ENCODE results near the gene FAM24B. TPM values are rescaled to one million over a fixed set of nuclear protein-coding genes. Genes with fewer than 3 reads are reported as not detected.

FAM24B gene
- total RNA-seq, 1 donor from 2014 or later: 5.4 TPM

DNA sequence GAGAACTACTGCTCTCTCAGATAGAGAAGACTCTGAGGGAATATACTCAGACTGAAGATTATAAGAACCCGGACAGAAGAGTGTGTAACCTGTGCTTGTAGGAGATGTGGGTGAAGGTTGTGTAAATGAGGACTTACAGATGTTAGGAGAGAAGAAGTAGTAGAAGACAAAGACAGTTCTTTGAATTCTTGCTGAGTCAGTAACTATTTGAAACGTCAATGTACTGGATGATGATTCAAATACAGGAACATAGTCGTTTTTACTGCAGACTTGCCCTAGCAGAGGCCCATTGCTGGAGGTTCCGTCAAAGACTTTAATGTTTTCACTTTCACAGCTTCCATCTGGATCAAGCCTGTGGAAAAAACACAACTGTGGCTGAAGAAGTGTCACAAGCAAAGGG is 40.5 kb downstream of the FAM24B start:
- DNase-seq (ENCODE audit: low spot score) (no peak), ATAC-seq (no peak)

DNA sequence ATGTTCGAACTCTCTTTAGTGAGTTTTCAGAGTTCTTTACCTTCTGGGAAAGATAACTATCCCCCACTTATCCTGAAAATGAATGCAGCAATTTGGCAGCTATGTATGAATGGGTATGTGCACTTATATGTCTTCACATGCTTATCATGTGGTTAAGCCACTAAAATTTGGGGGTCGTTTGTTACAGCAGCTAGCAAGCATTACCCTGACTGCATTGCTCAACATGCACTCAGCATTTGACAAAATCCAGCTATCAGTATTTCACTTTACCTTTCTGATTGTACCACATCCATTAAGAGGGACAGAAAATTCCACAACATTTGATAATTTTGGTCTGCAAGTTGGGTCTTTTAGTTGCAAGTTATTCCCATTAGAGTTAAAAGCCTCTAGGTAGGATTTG is 43.5 kb downstream of the FAM24B start:
- intact Hi-C loops (cut with DNase I): no loop called here
- no peak for DNase-seq (ENCODE audit: low spot score)
- ATAC-seq: no peak

More for the DNA sequence above, 40.5 kb downstream of the FAM24B start:
- intact Hi-C loops (cut with DNase I): no loop called here

DNA sequence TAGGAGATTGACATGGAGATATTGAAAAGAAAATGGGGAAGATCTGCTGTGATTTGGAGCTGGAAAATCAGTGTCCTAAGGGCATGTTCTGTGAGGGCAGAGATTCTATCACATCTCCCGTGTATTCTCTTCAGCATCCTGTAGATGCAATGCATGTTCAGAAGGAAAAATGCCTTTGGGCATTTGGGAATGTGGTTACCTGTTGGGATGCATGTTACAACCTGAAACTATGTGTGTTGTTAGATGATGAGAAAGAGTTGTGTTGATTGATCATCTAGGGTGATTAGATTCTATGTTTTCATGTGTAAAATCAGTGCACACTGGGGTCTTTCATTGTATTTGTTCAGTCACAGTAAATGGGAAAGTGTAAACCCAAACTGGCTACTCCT is 48.4 kb downstream of the FAM24B start:
- DNase-seq (ENCODE audit: low spot score) (no peak), ATAC-seq (no peak)
- intact Hi-C loops (cut with DNase I): no loop called here

DNA sequence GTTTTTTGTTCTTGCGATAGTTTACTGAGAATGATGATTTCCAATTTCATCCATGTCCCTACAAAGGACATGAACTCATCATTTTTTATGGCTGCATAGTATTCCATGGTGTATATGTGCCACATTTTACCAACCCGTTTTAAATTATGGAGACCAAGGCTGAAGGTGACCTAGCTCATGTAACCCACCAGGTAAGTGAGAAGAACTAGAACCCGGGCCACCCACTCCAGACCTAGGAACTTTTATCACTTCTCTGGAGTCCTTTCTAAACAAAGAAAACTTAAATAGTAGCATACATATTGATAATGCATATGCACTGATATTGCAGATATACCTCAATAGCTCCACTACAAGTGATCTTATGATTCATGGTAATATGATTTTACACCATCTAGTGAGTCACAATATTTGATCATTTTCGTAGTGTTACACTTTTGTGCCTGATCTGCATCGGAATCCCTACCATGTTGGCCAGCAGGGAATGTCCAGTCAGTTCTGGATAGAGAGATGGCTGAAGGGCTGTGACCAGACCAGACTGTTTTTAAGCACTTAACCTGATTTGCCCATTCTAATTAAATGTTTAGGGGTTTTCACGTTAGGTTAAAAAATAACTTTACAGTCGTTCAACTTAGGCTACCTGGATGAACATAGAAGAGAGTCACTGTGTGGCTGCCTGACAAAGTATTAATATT is 49.0 kb downstream of the FAM24B start:
- intact Hi-C loops (cut with DNase I): no loop called here
- ATAC-seq: no peak

DNA sequence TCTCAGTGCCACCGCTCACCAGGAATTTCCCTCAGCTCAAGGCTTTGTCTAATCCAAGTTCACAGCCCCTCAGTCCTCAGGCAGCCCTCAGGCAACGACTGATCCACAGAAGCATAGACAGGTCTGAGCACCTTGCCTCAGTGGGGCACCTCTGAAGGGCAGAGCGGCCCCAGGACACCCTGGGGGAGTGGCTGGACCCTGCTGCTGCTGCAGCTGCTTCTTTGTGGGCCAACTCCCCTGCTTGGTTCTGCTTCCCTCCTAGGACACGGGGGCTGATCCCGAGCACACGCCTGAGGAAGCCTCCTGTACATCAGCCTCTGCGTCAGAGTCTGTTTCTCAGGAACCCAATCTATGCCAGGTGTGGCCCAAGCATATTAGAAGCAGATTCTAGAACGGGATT is 49.9 kb downstream of the FAM24B start:
- ATAC-seq: no peak

More for the DNA sequence above, 49.0 kb downstream of the FAM24B start:
- no peak for DNase-seq (ENCODE audit: low spot score)

DNA sequence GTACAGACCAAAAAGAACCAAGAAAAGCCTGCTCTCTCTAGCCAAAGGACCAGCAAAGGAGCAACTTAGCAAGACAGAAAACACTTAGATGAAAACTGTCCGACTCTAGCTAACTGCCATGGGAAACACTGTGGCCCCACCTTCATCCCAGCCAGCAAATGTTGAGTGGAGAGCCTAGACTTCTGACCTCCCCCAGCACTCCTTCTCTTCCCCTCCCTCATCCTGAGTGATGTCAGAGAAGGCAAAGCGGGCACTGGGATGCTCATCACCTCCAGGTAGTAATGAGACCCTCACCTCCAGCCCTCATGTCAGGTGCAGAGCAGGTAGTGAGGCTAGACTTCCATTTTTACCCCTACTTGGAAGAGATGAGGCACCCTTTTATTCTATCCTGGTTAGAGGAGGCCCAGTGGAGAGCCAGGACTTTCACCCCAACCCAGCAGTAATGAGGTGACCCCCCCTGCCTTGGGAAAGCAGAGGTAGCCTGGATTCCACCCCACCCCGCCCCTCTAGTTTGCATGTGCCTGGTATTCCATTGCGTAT is 50.6 kb downstream of the FAM24B start:
- intact Hi-C loops (cut with DNase I): no loop called here
- no peak for DNase-seq (ENCODE audit: low spot score)
- no peak for ATAC-seq

More for the DNA sequence above, 49.9 kb downstream of the FAM24B start:
- intact Hi-C loops (cut with DNase I): no loop called here
- DNase-seq (ENCODE audit: low spot score): no peak

DNA sequence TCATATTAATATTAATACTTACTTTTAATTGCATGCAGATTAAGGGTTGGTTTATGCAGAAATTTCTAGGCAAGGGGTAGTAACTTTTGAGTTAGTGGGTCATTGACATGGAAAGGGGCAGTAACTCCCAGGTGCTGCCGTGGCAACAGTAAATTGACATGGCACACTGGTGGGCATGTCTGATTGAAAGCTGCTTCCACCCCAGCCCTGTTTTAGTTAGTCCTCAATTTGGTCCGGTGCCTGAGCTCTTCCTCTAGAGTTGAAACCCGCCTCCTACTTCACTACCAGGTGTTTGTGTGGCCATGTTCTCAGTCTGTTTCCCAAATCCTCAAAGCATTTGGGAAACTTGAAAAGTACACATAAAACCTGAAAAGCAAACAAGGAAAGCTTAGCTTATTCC is 52.1 kb downstream of the FAM24B start:
- no peak for ATAC-seq
- no peak for DNase-seq (ENCODE audit: low spot score)
- intact Hi-C loops (cut with DNase I): no loop called here

DNA sequence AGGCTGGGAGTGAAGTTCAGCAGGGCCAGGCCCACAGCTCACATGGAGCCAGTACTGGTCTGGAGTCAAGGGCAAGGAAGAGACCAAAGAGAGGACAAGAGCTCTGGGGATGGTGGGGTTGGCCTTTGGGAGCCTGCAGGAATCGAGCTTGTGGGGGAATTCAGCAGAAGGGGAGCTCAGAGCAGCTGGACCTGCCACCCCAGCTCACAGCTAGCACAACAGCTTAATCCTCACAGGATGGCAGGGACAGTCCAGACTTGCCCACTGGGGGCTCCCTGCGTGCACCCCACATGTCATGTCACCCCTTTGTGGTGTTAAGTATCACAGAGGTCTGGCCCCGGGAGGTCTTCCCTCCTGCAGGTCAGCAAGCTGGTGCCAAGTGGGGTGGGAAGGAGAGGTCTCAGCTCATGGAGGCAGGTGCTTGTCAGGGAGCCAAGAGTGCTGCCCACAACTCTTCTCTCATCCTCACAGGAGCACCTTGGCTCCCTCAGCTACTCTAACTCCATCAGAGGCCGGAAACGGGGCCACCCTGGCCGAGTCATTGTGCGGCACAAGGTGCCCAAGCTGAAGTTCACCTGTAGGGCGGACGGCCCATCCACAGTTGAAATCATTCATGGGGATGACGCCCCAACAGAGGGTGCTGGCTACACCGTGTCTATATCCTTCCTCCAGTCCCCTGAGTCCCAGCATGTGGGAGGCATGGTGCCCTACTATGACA is 56.2 kb downstream of the FAM24B start:
- intact Hi-C loops (cut with DNase I): no loop called here
- DNase-seq (ENCODE audit: low spot score): no peak
- ATAC-seq: no peak

DNA sequence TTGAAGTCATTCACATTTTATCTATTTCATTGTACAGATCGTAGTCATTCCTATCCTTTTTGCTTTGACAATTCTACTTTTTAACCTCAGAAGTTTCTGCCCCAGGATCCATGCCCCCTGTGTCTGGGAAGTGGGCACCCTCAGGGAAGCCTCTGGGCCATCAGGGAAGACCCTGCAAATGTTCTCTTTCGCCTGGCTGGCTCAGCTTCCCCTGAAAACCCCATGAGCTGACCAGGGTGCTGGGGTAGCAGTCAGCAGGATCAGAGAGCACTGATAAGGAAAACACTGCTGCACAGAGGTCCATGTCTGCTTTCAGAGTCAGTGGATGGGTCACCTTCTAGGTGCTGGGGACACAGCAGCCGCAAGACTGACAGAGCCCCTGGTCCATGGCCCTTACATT is 57.6 kb downstream of the FAM24B start:
- intact Hi-C loops (cut with DNase I): no loop called here
- ATAC-seq (no peak), DNase-seq (ENCODE audit: low spot score) (no peak)

DNA sequence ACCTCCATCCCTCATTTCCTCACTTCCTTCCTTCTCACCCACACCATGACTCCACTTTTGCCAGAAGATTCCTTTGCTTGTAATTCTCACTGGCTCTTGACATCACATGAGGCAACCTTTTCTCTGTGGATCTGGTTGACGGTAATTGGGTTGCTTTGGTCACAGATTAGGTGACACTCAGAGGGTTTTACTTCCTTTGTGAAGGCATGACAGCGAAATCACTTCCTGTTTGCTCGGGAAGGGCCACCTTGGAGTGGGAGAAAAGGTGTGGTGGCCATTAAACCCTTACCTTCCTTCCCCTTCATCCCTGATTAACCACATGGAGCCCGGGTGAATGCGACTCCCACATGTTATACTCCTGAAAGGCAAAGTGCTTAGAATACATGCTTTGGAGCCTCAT is 63.9 kb downstream of the FAM24B start:
- intact Hi-C loops (cut with DNase I): no loop called here

DNA sequence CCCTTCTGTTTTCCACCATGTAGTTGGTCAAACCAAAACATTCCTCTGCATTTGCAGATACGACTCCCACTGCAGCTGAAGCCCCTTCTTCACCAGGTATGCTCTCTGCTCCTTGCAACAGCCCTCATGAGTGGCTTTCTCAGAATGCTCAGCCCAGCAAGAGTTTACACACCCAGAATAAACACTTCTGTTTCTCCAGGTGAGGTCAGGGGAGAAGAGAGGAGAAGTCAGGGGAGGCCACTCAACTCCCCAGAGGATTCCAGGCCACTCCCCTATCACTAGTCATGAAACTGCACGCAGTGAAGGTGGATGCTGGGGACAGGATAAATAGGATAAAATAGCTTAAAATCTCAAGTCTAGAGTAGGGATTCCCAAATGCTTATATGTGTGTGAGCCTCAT is 64.9 kb downstream of the FAM24B start:
- intact Hi-C loops (cut with DNase I): no loop called here
- ATAC-seq (no peak), DNase-seq (ENCODE audit: low spot score) (no peak)

More for the DNA sequence above, 63.9 kb downstream of the FAM24B start:
- DNase-seq (ENCODE audit: low spot score) (no peak), ATAC-seq (no peak)

DNA sequence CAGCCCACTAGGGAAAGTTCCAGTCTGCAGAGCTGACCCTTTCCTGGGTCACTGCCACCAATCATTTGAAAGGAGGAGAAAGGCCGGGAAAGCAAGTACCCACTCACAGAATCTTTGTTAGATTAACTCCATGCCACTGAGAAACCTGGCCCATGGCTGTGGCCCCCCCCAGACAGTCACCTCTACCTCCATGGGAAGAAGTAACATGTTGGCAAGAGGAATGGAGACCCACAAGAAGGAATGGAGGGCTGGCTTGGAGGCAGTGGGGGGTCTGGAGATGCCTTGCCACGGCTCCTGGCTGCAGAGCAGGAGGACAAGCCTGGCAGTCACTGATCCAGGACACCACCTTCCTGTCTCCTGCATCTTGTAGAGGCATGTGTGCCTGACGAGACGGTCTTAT is 66.6 kb downstream of the FAM24B start:
- ATAC-seq (no peak), DNase-seq (ENCODE audit: low spot score) (no peak)

DNA sequence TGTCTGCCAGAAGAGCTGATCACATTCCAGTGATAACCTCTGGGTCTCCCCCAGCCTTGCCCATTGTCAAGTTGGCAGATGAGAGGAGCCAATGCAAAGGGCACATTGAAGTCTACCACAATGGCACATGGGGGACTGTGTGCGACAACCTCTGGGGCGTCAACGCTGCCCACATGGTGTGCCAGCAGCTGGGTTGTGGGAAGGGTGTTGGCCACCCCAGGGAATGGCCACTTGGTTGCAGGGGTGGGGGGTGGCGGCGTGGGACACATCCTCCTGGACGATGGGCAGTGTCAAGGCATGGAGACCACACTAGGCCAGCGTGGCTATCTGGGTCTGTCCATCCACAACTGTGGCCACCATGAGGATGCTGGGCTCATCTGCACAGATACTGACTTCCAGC is 77.1 kb downstream of the FAM24B start:
- ATAC-seq (no peak), DNase-seq (ENCODE audit: low spot score) (no peak)
- intact Hi-C loops (cut with DNase I): no loop called here

More for the DNA sequence above, 66.6 kb downstream of the FAM24B start:
- intact Hi-C loops (cut with DNase I): no loop called here

Other genes with a start within 250 kb of the FAM24B start
- not detected for gene C10orf120, start 179.7 kb downstream of the FAM24B start, total RNA-seq
- 0.80 TPM for gene CUZD1, start 33.7 kb downstream of the FAM24B start, total RNA-seq
- not detected for gene FAM24A, start 31.0 kb upstream of the FAM24B start, total RNA-seq
- 9.1 TPM for gene C10orf88, start 74.6 kb upstream of the FAM24B start, total RNA-seq
- 5.4 TPM for gene PSTK, start 100.8 kb upstream of the FAM24B start, total RNA-seq
- 24.9 TPM for gene IKZF5, start 129.2 kb upstream of the FAM24B start, total RNA-seq
- 39.5 TPM for gene ACADSB, start 129.4 kb upstream of the FAM24B start, total RNA-seq